ENCODE measurements around the gene WDR74.
"Not testable (repeated sequence)": the region's sequence is repeated elsewhere in the genome, so short reads cannot be mapped to it uniquely, and the experiment has no call there.

WDR74 gene

GRCh38 chr11:62839050-62839945, at the start of gene WDR74:
Gene WDR74 (minus strand): TSS chr11:62839590. CDS start chr11:62839570, 20 bp downstream.
- DNase-seq, result peak; percentile 43 to 99 (median 90)

GRCh38 chr11:62889126-62889483, 49.7 kb upstream of the WDR74 start:
- DNase-seq, result no peak

- no peak for DNase-seq
Observed at GRCh38 chr11:62888406-62888805, 49.0 kb upstream of the WDR74 start.

DNA sequence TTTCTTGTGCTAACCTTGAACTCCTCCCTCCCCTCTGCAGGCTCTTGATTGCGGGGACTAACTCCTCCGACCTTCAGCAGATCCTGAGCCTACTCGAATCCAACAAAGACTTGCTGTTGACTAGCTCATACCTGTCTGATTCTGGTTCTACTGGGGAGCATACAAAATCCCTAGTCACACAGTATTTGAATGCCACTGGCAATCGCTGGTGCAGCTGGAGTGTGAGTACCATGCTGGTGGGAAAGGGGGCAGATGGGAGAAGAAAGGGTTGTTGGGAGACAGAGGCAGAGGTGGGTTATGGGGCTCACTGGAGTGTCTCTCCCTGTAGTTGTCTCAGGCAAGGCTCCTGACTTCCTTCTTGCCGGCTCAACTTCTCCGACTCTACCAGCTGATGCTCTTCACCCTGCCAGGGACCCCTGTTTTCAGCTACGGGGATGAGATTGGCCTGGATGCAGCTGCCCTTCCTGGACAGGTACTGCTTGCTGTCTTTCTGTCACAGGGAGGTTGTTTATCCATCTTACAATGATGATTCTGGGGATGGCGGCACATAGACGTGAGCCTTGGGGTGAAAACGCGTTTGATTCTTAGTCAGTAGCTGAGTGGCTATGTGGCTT, 45.9 kb upstream of the WDR74 start:
- DNase-seq, result no peak

DNA sequence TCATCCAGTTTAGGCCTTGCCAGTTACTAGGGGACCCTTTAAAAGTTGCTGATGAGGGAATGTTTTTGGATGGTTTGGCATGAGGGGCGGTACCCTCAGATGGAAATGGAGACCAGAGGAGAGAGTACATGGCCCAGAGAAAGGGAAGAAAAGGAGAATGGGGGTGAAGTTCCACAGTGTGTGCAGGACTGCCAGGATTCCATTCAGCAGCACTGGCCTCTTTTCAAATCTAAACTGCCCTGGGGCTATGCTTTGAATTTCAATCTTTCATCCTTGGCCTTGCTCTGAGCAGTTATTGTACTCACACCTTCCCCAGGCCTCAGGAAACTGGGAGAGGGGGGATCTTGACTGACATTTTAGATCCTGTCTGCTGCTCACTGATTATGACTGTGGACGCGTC, 44.3 kb upstream of the WDR74 start:
- peak in 23 of 58 donors; percentile 3 to 72 (median 28) for DNase-seq

GRCh38 chr11:62882788-62883501, 43.6 kb upstream of the WDR74 start:
- no peak for DNase-seq

DNA sequence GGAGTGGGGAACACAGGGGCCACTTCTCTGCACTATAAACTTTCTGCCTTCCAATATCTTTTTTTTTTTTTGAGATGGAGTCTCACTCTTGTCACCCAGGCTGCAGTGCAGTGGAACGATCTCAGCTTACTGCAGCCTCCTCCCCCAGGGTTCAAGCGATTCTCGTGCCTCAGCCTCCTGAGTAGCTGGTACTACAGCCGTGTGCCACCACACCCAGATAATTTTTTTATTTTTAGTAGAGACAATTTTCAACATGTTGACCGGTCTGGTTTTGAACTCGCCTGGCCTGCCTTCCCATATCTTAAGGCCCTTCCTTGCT, 43.0 kb upstream of the WDR74 start:
- no peak for DNase-seq

DNA sequence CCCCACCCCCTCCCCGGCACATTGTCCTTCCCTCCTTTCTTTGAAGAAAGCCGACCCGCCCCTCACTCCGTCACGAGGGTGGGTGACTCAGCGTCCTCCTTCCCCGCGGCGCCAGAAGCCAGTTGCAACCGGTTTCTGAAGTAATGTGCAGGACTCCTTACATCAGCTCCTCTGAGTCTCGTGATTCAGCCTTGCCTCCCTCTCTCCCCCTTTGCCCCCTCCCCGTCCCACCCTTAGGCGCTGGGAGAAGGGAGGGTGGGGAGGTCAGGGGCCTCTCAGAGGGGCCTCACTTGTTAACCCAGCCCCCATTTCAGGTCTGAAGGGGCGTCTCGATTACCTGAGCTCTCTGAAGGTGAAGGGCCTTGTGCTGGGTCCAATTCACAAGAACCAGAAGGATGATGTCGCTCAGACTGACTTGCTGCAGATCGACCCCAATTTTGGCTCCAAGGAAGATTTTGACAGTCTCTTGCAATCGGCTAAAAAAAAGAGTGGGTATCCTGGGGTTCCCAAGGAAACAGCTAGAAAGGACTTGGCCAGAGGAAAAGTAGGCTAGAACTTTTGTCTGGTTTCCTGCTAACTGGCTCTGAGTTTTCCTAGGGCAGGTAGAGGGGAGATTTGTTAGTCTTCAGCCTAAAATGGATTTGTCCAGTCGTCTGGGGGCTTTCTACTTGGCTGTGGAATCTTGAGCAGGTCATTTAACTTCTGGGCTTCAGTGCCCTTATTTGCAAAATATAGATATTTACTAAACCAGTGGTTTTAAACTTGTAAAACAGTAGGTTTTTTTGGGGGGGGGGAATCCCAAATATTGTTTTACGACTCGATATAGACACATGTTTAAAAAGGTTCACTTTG, 42.4 kb upstream of the WDR74 start:
- peak in 57 of 58 donors; percentile 56 to 95 (median 86) for DNase-seq

- peak in 57 of 58 donors; percentile 56 to 95 (median 86) for DNase-seq
Observed at GRCh38 chr11:62880803-62881578, 41.6 kb upstream of the WDR74 start, which contains the start of gene SLC3A2. Gene SLC3A2 (plus strand): TSS chr11:62880896. CDS start chr11:62881024, 128 bp downstream.

DNA sequence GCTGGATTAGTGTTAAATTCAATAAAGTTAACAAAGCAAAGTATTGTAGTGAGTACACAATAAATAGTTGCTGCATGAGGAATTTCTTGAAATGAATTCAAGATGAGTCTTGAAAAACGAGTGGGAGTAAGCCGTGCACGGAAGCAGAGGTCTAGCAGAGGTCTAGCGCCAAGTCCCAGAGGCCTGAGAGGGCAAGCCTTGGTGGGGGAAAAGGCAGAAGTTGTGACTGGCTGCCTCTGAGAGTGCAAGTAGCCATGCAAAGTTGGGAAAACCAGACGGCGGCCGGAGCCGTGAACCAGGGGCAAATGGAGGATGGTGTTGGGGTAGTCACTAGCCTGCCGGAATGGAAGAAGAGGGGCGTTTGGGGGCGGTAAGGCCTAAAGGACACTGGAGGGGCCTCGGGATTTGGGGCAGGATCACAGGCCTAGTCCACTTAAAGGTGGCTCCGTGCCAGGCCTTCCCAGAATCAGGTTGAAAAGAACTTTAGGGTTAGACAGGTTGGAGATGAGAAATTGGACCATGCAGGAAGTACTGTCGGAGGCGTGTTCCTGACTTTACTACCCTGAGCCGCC, 40.9 kb upstream of the WDR74 start:
- peak in 15 of 58 donors; percentile 43 to 81 (median 64) for DNase-seq

- DNase-seq, result peak in 27 of 58 donors; percentile 9 to 64 (median 29)
Observed at GRCh38 chr11:62879235-62879978, 40.0 kb upstream of the WDR74 start.

DNA sequence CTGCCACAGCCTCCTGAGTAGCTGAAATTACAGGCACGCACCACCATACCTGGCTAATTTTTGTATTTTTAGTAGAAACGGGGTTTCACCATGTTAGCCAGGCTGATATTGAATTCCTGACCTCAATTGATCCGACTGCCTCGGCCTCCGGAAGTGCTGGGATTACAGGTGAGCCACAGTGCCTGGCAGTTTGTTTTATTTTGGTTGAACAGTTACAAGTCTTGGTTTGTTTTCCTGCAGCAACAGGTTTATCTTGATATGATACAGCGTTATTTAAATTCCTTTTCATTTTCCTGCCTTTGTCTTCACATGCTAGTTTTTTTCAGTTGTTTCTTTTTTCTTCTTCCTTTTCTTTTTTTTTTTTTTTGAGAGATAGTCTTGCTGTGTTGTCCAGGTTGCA, 37.3 kb upstream of the WDR74 start:
- no peak for DNase-seq

DNA sequence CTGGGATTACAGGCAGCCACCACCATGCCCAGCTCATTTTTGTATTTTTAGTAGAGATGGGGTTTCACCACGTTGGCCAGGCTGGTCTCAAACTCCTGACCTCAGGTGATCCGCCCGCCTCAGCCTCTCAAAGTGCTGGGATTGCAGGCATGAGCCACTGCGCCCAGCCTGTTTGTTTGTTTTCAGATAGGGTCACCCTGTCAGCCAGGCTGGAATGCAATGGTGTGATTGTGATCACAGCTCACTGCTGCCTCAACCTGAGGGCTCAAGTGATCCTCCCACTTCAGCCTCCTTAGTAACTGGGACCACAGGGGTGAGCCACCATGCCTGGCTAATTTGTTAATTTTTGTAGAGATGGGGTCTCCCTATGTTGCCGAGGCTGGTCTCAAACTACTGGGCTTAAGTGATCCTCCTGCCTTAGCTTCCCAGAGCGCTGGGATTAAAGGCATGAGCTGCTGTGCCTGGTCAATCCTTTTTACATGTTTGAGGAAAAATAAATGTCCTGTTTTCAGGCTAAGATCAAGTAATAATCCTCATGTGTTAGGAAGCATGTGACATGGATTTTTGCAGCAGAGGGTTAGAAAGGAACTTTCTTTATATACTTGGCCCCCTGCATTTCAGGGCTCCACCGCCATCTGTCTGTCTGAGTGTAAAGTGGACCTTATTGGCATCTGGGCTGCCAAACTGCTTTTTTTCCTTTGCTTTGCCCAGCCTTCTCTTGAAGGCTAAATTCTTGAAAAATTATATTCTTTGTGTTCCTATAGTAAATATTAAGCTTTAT, 36.5 kb upstream of the WDR74 start:
- DNase-seq, result no peak

GRCh38 chr11:62874851-62875250, 35.5 kb upstream of the WDR74 start:
- no peak for DNase-seq

DNA sequence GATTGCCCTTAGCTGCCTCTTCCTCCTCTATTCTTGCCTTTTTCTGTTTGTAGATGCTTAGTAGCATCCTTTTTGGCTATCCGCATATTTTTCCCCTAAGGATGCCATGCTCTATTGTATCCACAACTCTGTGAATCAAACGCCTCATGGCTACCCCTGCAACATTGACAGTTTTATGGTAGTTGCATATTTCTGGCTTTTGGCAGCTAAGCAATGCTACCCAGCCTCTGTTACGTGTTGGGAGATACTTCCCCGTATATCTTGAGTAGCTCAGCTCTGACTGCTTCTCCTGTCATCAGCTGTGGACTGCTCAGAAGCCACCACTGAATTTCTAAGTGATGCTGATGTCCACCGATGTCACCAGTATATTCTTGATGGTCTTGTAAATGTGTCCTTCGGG, 26.2 kb upstream of the WDR74 start:
- no peak for DNase-seq

DNA sequence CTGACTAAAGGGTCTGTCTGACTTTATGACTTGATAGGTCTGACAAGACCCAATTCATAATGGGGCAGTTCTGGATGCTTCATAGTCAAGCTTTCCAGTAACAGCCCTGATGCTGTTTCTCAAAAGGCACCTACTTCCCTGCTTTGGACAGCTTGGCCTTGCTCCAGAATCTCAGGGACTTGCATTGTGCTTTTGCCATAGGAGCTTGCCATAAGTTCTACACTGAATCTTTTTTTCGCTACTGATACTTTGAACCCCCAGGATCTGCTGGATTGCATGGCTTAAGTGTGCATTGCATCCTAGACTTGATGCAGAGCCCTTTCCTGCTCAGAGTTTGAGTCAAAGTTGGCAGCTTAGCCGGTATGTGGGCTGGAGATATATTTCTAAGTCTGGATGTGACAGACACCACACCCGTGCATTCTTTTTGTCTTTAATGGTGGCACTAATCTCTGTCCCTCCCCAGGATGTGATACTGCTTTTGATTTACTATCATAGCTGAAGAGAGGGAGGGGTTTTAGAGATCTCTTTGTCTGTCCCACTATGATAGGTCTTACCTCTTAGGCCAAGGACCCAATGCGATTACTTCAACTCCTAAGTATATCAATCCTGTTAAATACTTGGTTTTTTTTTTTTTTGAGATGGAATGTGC, 24.4 kb upstream of the WDR74 start:
- peak in 3 of 58 donors; percentile 1 to 12 (median 8) for DNase-seq

DNA sequence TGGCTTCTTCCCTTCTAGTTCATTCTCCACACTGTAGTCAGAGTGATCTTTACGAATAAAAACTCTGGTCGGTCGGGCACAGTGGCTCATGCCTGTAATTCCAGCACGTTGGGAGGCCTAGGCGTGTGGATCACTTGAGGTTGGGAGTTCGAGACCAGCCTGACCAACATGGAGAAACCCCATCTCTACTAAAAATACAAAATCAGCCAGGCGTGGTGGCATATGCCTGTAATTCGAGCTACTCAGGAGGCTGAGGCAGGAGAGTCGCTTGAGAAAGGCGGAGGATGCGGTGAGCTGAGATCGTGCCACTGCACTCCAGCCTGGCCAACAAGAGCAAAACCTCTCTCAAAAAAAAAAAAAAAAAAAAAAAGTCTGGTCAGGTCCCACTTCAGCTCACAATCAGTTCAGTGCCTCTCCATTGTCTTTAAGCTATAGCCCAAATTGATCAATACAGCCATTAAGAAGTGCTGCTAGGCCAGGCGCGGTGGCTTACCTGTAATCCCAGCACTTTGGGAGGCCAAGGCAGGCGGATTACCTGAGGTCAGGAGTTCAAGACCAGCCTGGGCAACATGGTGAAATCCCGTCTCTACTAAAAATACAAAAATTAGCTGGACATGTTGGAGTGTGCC, 22.3 kb upstream of the WDR74 start:
- not testable (repeated sequence) for DNase-seq

Measured in anterior cingulate cortex (tissue), 58 donors.